ENCODE data around the gene ABCA4. TPM values are rescaled to one million over a fixed set of nuclear protein-coding genes. Genes with fewer than 3 reads are reported as not detected.

ABCA4 gene
- total RNA-seq, 1 donor from 2014 or later, result 6.0 TPM

- Mint-ChIP-seq H3K27ac (ENCODE audit: unreplicated experiment) (peak overlapping the region; percentile 90), H3K4me3 (ENCODE audit: unreplicated experiment) (no peak overlapping the region), H3K36me3 (ENCODE audit: unreplicated experiment) (no peaks in the 10 kb centered on the region), H3K9me3 (ENCODE audit: unreplicated experiment) (no peaks in the 10 kb centered on the region), H3K27me3 (ENCODE audit: unreplicated experiment) (no peaks in the 10 kb centered on the region), H3K4me1 (ENCODE audit: unreplicated experiment) (peaks cover 63% of the 10 kb centered on the region)
- DNase-seq (ENCODE audit: extremely low spot score, unreplicated experiment), result no peak
- TF ChIP-seq CTCF (IDR thresholded peaks at IDR 0.05), result peak; percentile 59
These were observed 57.6 kb downstream of the ABCA4 start for GRCh38 chr1:94063379-94063778.

DNA sequence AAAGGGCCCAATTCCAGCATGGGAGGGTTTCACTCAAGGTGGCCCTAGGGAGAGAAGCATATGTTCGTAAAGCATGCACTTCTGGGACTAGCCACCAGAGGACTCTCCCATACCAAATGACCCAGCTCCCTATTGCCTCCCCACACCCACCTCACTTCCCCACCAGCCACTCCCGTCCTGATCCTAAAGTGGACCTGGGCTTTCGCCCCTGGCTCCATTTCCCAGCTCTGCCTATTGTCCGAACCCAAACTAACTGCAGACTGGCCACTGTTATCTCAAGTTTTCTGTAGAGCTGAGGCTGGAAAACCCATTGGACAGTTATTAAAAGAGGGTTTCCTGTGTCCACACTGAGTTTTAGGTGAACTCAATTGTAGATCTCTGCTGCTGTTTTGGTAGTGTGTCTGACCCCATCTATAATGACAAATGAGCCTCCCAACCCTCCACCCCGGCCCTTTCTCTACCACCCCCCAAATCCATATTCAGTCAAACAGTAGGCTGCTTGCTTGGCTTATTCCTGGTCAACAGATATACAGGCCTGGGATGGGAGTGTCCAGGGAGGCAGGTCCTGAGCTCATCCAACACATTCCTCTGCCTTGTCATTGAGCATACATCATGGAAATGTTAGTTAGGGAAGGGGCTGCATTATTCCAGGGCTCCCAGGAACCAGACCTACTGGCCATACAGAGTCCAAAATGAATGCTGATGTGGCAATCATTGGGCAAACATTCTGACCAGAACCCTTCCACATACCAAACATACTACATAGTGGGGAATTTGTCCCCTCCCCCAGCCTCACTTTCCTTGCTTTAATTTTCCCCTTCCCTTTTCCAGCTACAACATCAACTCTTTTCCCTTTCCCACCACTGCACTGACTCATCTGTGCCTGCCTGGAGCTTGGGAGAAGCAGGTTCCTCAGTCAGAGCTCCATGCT lies 59.2 kb downstream of the ABCA4 start:
- Mint-ChIP-seq H3K4me1 (ENCODE audit: unreplicated experiment) (peaks cover 64% of the 10 kb centered on the region), H3K27ac (ENCODE audit: unreplicated experiment) (peak overlapping the region; percentile 67), H3K9me3 (ENCODE audit: unreplicated experiment) (no peaks in the 10 kb centered on the region)

GRCh38 chr1:94060720-94061119 lies 60.2 kb downstream of the ABCA4 start:
- Mint-ChIP-seq H3K27ac (ENCODE audit: unreplicated experiment) (peak overlapping the region; percentile 67), H3K9me3 (ENCODE audit: unreplicated experiment) (no peaks in the 10 kb centered on the region), H3K36me3 (ENCODE audit: unreplicated experiment) (no peaks in the 10 kb centered on the region), H3K27me3 (ENCODE audit: unreplicated experiment) (no peaks in the 10 kb centered on the region), H3K4me3 (ENCODE audit: unreplicated experiment) (no peak overlapping the region), H3K4me1 (ENCODE audit: unreplicated experiment) (peaks cover 70% of the 10 kb centered on the region)
- no peak for TF ChIP-seq CTCF (IDR thresholded peaks at IDR 0.05)
- DNase-seq (ENCODE audit: extremely low spot score, unreplicated experiment), result no peak

More for the DNA sequence above, 59.2 kb downstream of the ABCA4 start:
- Mint-ChIP-seq H3K36me3 (ENCODE audit: unreplicated experiment) (no peaks in the 10 kb centered on the region), H3K27me3 (ENCODE audit: unreplicated experiment) (no peaks in the 10 kb centered on the region), H3K4me3 (ENCODE audit: unreplicated experiment) (no peak overlapping the region)
- DNase-seq (ENCODE audit: extremely low spot score, unreplicated experiment), result no peak
- peak; percentile 80 for TF ChIP-seq CTCF (IDR thresholded peaks at IDR 0.05)

- H3K27me3 Mint-ChIP-seq (ENCODE audit: unreplicated experiment), result no peaks in the 10 kb centered on the region
- no peak overlapping the region for H3K4me3 Mint-ChIP-seq (ENCODE audit: unreplicated experiment)
- H3K4me1 Mint-ChIP-seq (ENCODE audit: unreplicated experiment), result peaks cover 77% of the 10 kb centered on the region
- H3K9me3 Mint-ChIP-seq (ENCODE audit: unreplicated experiment), result no peaks in the 10 kb centered on the region
- H3K27ac Mint-ChIP-seq (ENCODE audit: unreplicated experiment), result no peak overlapping the region
- no peak for DNase-seq (ENCODE audit: extremely low spot score, unreplicated experiment)
- no peak for TF ChIP-seq CTCF (IDR thresholded peaks at IDR 0.05)
- peaks cover 3% of the 10 kb centered on the region for H3K36me3 Mint-ChIP-seq (ENCODE audit: unreplicated experiment)
These were observed 62.2 kb downstream of the ABCA4 start for GRCh38 chr1:94058766-94059165.

- peaks cover 6% of the 10 kb centered on the region for H3K9me3 Mint-ChIP-seq (ENCODE audit: unreplicated experiment)
- H3K4me1 Mint-ChIP-seq (ENCODE audit: unreplicated experiment), result peaks cover 62% of the 10 kb centered on the region
- H3K27me3 Mint-ChIP-seq (ENCODE audit: unreplicated experiment), result no peaks in the 10 kb centered on the region
- TF ChIP-seq CTCF (IDR thresholded peaks at IDR 0.05), result no peak
- H3K27ac Mint-ChIP-seq (ENCODE audit: unreplicated experiment), result no peak overlapping the region
- peaks cover 3% of the 10 kb centered on the region for H3K36me3 Mint-ChIP-seq (ENCODE audit: unreplicated experiment)
- DNase-seq (ENCODE audit: extremely low spot score, unreplicated experiment), result no peak
- no peak overlapping the region for H3K4me3 Mint-ChIP-seq (ENCODE audit: unreplicated experiment)
These were observed 64.0 kb downstream of the ABCA4 start for GRCh38 chr1:94056996-94057395.

Data from osteocyte (in vitro differentiated cells).